ENCODE measurements around the gene GNLY.

- no peak for TF ChIP-seq CTCF (conservative IDR thresholded peaks at IDR 0.05; ENCODE audit: low read depth, low read length)
- no peak for TF ChIP-seq EZH2 (IDR thresholded peaks at IDR 0.05; ENCODE audit: low read length, unreplicated experiment)
- no peak for TF ChIP-seq EZH2phosphoT487 (IDR thresholded peaks at IDR 0.05; ENCODE audit: borderline replicate concordance, low read length)
These were observed 33.6 kb downstream of the GNLY start for GRCh38 chr2:85727798-85728197.

Data from PC-3 (cell line).